ENCODE data around the gene CLEC18B. TPM values are rescaled to one million over a fixed set of nuclear protein-coding genes. Genes with fewer than 3 reads are reported as not detected.
A peak's percentile ranks its signal among the peaks of the same experiment; 100 is the strongest.
"Not testable (repeated sequence)": the region's sequence is repeated elsewhere in the genome, so short reads cannot be mapped to it uniquely, and the experiment has no call there.

CLEC18B gene
- polyA plus RNA-seq, 1 experiment: 0.06 TPM

GRCh38 chr16:74412138-74412774 lies 9.0 kb downstream of the CLEC18B start:
- H3K27me3 ChIP-seq (ENCODE audit: control insufficient read depth, insufficient read depth, low read length); H3K9me3 ChIP-seq (ENCODE audit: control insufficient read depth, insufficient read depth, low read length); DNase-seq (ENCODE audit: low read depth, low spot score); CTCF ChIA-PET; POLR2A ChIA-PET; H3K27ac ChIP-seq (ENCODE audit: low read depth, low read length); H3K4me3 ChIP-seq (ENCODE audit: low read depth, low read length): not testable (repeated sequence)

GRCh38 chr16:74410981-74411380 lies 10.3 kb downstream of the CLEC18B start:
- H3K9me3 ChIP-seq (ENCODE audit: control insufficient read depth, insufficient read depth, low read length); H3K4me3 ChIP-seq (ENCODE audit: low read depth, low read length); CTCF ChIA-PET; H3K27ac ChIP-seq (ENCODE audit: low read depth, low read length); POLR2A ChIA-PET; H3K27me3 ChIP-seq (ENCODE audit: control insufficient read depth, insufficient read depth, low read length); DNase-seq (ENCODE audit: low read depth, low spot score): not testable (repeated sequence)

GRCh38 chr16:74410057-74410957 lies 11.0 kb downstream of the CLEC18B start:
- CTCF ChIA-PET; H3K4me3 ChIP-seq (ENCODE audit: low read depth, low read length); DNase-seq (ENCODE audit: low read depth, low spot score); H3K9me3 ChIP-seq (ENCODE audit: control insufficient read depth, insufficient read depth, low read length); POLR2A ChIA-PET; H3K27ac ChIP-seq (ENCODE audit: low read depth, low read length); H3K27me3 ChIP-seq (ENCODE audit: control insufficient read depth, insufficient read depth, low read length): not testable (repeated sequence)

- H3K27ac ChIP-seq (ENCODE audit: low read depth, low read length); H3K9me3 ChIP-seq (ENCODE audit: control insufficient read depth, insufficient read depth, low read length); CTCF ChIA-PET; DNase-seq (ENCODE audit: low read depth, low spot score); H3K27me3 ChIP-seq (ENCODE audit: control insufficient read depth, insufficient read depth, low read length); POLR2A ChIA-PET; H3K4me3 ChIP-seq (ENCODE audit: low read depth, low read length): not testable (repeated sequence)
These were observed 11.9 kb downstream of the CLEC18B start for GRCh38 chr16:74409185-74409981.

GRCh38 chr16:74407362-74407705 lies 13.9 kb downstream of the CLEC18B start:
- H3K9me3 ChIP-seq (ENCODE audit: control insufficient read depth, insufficient read depth, low read length); H3K27ac ChIP-seq (ENCODE audit: low read depth, low read length); CTCF ChIA-PET; POLR2A ChIA-PET; H3K27me3 ChIP-seq (ENCODE audit: control insufficient read depth, insufficient read depth, low read length); DNase-seq (ENCODE audit: low read depth, low spot score): not testable (repeated sequence)
- peak overlapping the region; percentile 20; the same call in 1 of the 2 replicates for H3K4me3 ChIP-seq (ENCODE audit: low read depth, low read length)

- POLR2A ChIA-PET; H3K9me3 ChIP-seq (ENCODE audit: control insufficient read depth, insufficient read depth, low read length); H3K4me3 ChIP-seq (ENCODE audit: low read depth, low read length): not testable (repeated sequence)
These were observed 14.5 kb downstream of the CLEC18B start for GRCh38 chr16:74406600-74407361.

GRCh38 chr16:74404148-74404933 lies 16.9 kb downstream of the CLEC18B start:
- H3K27me3 ChIP-seq (ENCODE audit: control insufficient read depth, insufficient read depth, low read length); H3K4me3 ChIP-seq (ENCODE audit: low read depth, low read length); DNase-seq (ENCODE audit: low read depth, low spot score); H3K27ac ChIP-seq (ENCODE audit: low read depth, low read length); H3K9me3 ChIP-seq (ENCODE audit: control insufficient read depth, insufficient read depth, low read length); CTCF ChIA-PET; POLR2A ChIA-PET: not testable (repeated sequence)

More at GRCh38 chr16:74406600-74407361, 14.5 kb downstream of the CLEC18B start:
- H3K27ac ChIP-seq (ENCODE audit: low read depth, low read length); DNase-seq (ENCODE audit: low read depth, low spot score); H3K27me3 ChIP-seq (ENCODE audit: control insufficient read depth, insufficient read depth, low read length); CTCF ChIA-PET: not testable (repeated sequence)

GRCh38 chr16:74400238-74400637 lies 21.0 kb downstream of the CLEC18B start:
- H3K9me3 ChIP-seq (ENCODE audit: control insufficient read depth, insufficient read depth, low read length); H3K27me3 ChIP-seq (ENCODE audit: control insufficient read depth, insufficient read depth, low read length); DNase-seq (ENCODE audit: low read depth, low spot score); POLR2A ChIA-PET; H3K4me3 ChIP-seq (ENCODE audit: low read depth, low read length); H3K27ac ChIP-seq (ENCODE audit: low read depth, low read length); CTCF ChIA-PET: not testable (repeated sequence)

- H3K27ac ChIP-seq (ENCODE audit: low read depth, low read length); H3K9me3 ChIP-seq (ENCODE audit: control insufficient read depth, insufficient read depth, low read length); POLR2A ChIA-PET; H3K27me3 ChIP-seq (ENCODE audit: control insufficient read depth, insufficient read depth, low read length); H3K4me3 ChIP-seq (ENCODE audit: low read depth, low read length); CTCF ChIA-PET; DNase-seq (ENCODE audit: low read depth, low spot score): not testable (repeated sequence)
These were observed 22.9 kb downstream of the CLEC18B start for GRCh38 chr16:74398212-74398895.

GRCh38 chr16:74396521-74397017 lies 24.7 kb downstream of the CLEC18B start:
- H3K9me3 ChIP-seq (ENCODE audit: control insufficient read depth, insufficient read depth, low read length); CTCF ChIA-PET; DNase-seq (ENCODE audit: low read depth, low spot score); POLR2A ChIA-PET; H3K27ac ChIP-seq (ENCODE audit: low read depth, low read length); H3K4me3 ChIP-seq (ENCODE audit: low read depth, low read length); H3K27me3 ChIP-seq (ENCODE audit: control insufficient read depth, insufficient read depth, low read length): not testable (repeated sequence)
